ENCODE data around the gene LRRC59. TPM values are rescaled to one million over a fixed set of nuclear protein-coding genes. Genes with fewer than 3 reads are reported as not detected.

LRRC59 gene
- total RNA-seq, 2 donors from 2014 or later: 87.9 to 98.2 TPM

GRCh38 chr17:50363217-50364060, 33.9 kb downstream of the LRRC59 start:
- Histone ChIP-seq H3K4me3 (ENCODE audit: low read length) (no peak overlapping the region), H3K9me3 (ENCODE audit: control insufficient read depth, low read length) (no peaks in the 10 kb centered on the region), H3K27me3 (ENCODE audit: control insufficient read depth, insufficient read depth, low read length, poor library complexity, severe bottlenecking) (no peaks in the 10 kb centered on the region), H3K4me1 (ENCODE audit: control insufficient read depth, insufficient read depth, low read length) (peaks cover 16% of the 10 kb centered on the region), H3K27ac (ENCODE audit: low read depth, low read length) (peak overlapping the region; percentile 83), H3K36me3 (ENCODE audit: control insufficient read depth, insufficient read depth, low read length) (peaks cover 45% of the 10 kb centered on the region), H3K9ac (ENCODE audit: extremely low read depth, low read length, poor library complexity, severe bottlenecking) (no peak overlapping the region)
- 31 to 44% methylated on average over 5 to 8 of the region's 8 CpGs for WGBS, 2 experiments (ENCODE audit: insufficient coverage in 1 of 2, insufficient read length in 1 of 2)
- DNase-seq: peak; percentile 98
- no peak overlapping the region for H3K4me3 Mint-ChIP-seq
- peak; percentile 38 for TF ChIP-seq CTCF (conservative IDR thresholded peaks at IDR 0.05)
- H3K4me1 Mint-ChIP-seq: peaks cover 23% of the 10 kb centered on the region
- no peaks in the 10 kb centered on the region for H3K27me3 Mint-ChIP-seq (ENCODE audit: insufficient read depth)
- H3K27ac Mint-ChIP-seq: peak overlapping the region; percentile 88
- H3K9me3 Mint-ChIP-seq: no peaks in the 10 kb centered on the region
- H3K36me3 Mint-ChIP-seq (ENCODE audit: low read depth): peaks cover 28% of the 10 kb centered on the region

GRCh38 chr17:50362661-50363060, 34.7 kb downstream of the LRRC59 start:
- no peaks in the 10 kb centered on the region for H3K9me3 Mint-ChIP-seq
- peaks cover 28% of the 10 kb centered on the region for H3K36me3 Mint-ChIP-seq (ENCODE audit: low read depth)
- no peaks in the 10 kb centered on the region for H3K27me3 Mint-ChIP-seq (ENCODE audit: insufficient read depth)
- no peak for TF ChIP-seq CTCF (conservative IDR thresholded peaks at IDR 0.05)
- Histone ChIP-seq H3K4me1 (ENCODE audit: control insufficient read depth, insufficient read depth, low read length) (peaks cover 16% of the 10 kb centered on the region), H3K36me3 (ENCODE audit: control insufficient read depth, insufficient read depth, low read length) (peaks cover 45% of the 10 kb centered on the region), H3K27me3 (ENCODE audit: control insufficient read depth, insufficient read depth, low read length, poor library complexity, severe bottlenecking) (no peaks in the 10 kb centered on the region), H3K9ac (ENCODE audit: extremely low read depth, low read length, poor library complexity, severe bottlenecking) (no peak overlapping the region), H3K27ac (ENCODE audit: low read depth, low read length) (no peak overlapping the region), H3K4me3 (ENCODE audit: low read length) (no peak overlapping the region), H3K9me3 (ENCODE audit: control insufficient read depth, low read length) (no peaks in the 10 kb centered on the region)
- H3K4me3 Mint-ChIP-seq: no peak overlapping the region
- peaks cover 23% of the 10 kb centered on the region for H3K4me1 Mint-ChIP-seq
- H3K27ac Mint-ChIP-seq: peak overlapping the region; percentile 36
- peak; percentile 36 for DNase-seq
- WGBS, 2 experiments (ENCODE audit: insufficient coverage in 1 of 2, insufficient read length in 1 of 2): 88 to 94% methylated on average over 6 of the region's 7 CpGs

- WGBS, 2 experiments (ENCODE audit: insufficient coverage in 1 of 2, insufficient read length in 1 of 2): 35 to 46% methylated on average over 6 to 11 of the region's 11 CpGs
- Mint-ChIP-seq H3K9me3 (no peaks in the 10 kb centered on the region), H3K36me3 (ENCODE audit: low read depth) (peaks cover 31% of the 10 kb centered on the region), H3K27me3 (ENCODE audit: insufficient read depth) (no peaks in the 10 kb centered on the region), H3K27ac (peak overlapping the region; percentile 56), H3K4me1 (peaks cover 23% of the 10 kb centered on the region), H3K4me3 (no peak overlapping the region)
- Histone ChIP-seq H3K4me1 (ENCODE audit: control insufficient read depth, insufficient read depth, low read length) (peaks cover 16% of the 10 kb centered on the region), H3K27me3 (ENCODE audit: control insufficient read depth, insufficient read depth, low read length, poor library complexity, severe bottlenecking) (no peaks in the 10 kb centered on the region), H3K36me3 (ENCODE audit: control insufficient read depth, insufficient read depth, low read length) (peaks cover 44% of the 10 kb centered on the region), H3K27ac (ENCODE audit: low read depth, low read length) (no peak overlapping the region), H3K4me3 (ENCODE audit: low read length) (no peak overlapping the region), H3K9ac (ENCODE audit: extremely low read depth, low read length, poor library complexity, severe bottlenecking) (no peak overlapping the region), H3K9me3 (ENCODE audit: control insufficient read depth, low read length) (no peaks in the 10 kb centered on the region)
- peak; percentile 87 for TF ChIP-seq CTCF (conservative IDR thresholded peaks at IDR 0.05)
- peak; percentile 91 for DNase-seq
Measured at GRCh38 chr17:50361561-50362480, 35.5 kb downstream of the LRRC59 start.
